Endodermal cell (in vitro differentiated cells): ENCODE results near the gene MYO19. TPM values are rescaled to one million over a fixed set of nuclear protein-coding genes. Genes with fewer than 3 reads are reported as not detected.
"Not testable (repeated sequence)": the region's sequence is repeated elsewhere in the genome, so short reads cannot be mapped to it uniquely, and the experiment has no call there.

Experiments
- DNase-seq: peaks from one replicate; pipeline ENCODE4 v3.0.0-alpha.2; 2017
- H3K27ac ChIP-seq: 2 replicates; pipeline ENCODE4 v1.5.1; 2013; ENCODE audit warnings: mild to moderate bottlenecking, low read depth, low read length, moderate library complexity
- H3K27me3 ChIP-seq: 2 replicates; pipeline ENCODE4 v1.6.1; 2013; ENCODE audit warnings: mild to moderate bottlenecking, low read length, moderate library complexity; ENCODE audit not compliant: insufficient read depth, control insufficient read depth, poor library complexity, severe bottlenecking
- H3K36me3 ChIP-seq: 2 replicates; pipeline ENCODE4 v1.7.0; 2013; ENCODE audit warnings: mild to moderate bottlenecking, low read length, moderate library complexity; ENCODE audit not compliant: control insufficient read depth, insufficient read depth
- H3K4me1 ChIP-seq: one replicate; pipeline ENCODE4 v1.7.0; 2013; ENCODE audit warnings: low read length; ENCODE audit not compliant: control insufficient read depth, insufficient read depth
- H3K4me3 ChIP-seq: 2 replicates; pipeline ENCODE4 v1.5.1; 2013; ENCODE audit warnings: mild to moderate bottlenecking, low read length, moderate library complexity
- H3K9ac ChIP-seq: 2 replicates; pipeline ENCODE4 v1.6.1; 2013; ENCODE audit warnings: mild to moderate bottlenecking, low read length, moderate library complexity; ENCODE audit not compliant: poor library complexity, severe bottlenecking; ENCODE audit errors: extremely low read depth
- H3K9me3 ChIP-seq: 2 replicates; pipeline ENCODE4 v1.6.1; 2013; ENCODE audit warnings: mild to moderate bottlenecking, low read length, moderate library complexity; ENCODE audit not compliant: control insufficient read depth
- H3K27ac Mint-ChIP-seq: 2 replicates; pipeline ENCODE4 v1.8.0; 2020; ENCODE audit warnings: mixed read lengths
- H3K27me3 Mint-ChIP-seq: 2 replicates; pipeline ENCODE4 v1.8.0; 2021; ENCODE audit warnings: mild to moderate bottlenecking, mixed read lengths; ENCODE audit not compliant: insufficient read depth
- H3K36me3 Mint-ChIP-seq: 2 replicates; pipeline ENCODE4 v1.8.0; 2020; ENCODE audit warnings: low read depth, mixed read lengths
- H3K4me1 Mint-ChIP-seq: 2 replicates; pipeline ENCODE4 v1.8.0; 2020; ENCODE audit warnings: mixed read lengths
- H3K4me3 Mint-ChIP-seq: 2 replicates; pipeline ENCODE4 v1.8.0; 2020; ENCODE audit warnings: mild to moderate bottlenecking, moderate library complexity, mixed read lengths
- H3K9me3 Mint-ChIP-seq: 2 replicates; pipeline ENCODE4 v1.8.0; 2020; ENCODE audit warnings: mild to moderate bottlenecking, mixed read lengths
- CTCF ChIP-seq: fragments of 200-600 bp; sonication (generic); conservative IDR thresholded peaks from 2 replicates; pipeline ENCODE4 v1.5.0; 2021; ENCODE audit warnings: antibody characterized with exemption, mild to moderate bottlenecking
- WGBS, 2 experiments: methylation state at CpG; one replicate each; pipeline versions ENCODE4 v1.1.5 to v1.1.7; 2013; ENCODE audit warnings: missing lambda C conversion rate in 2 of 2, mixed read lengths in 1 of 2; ENCODE audit not compliant: insufficient coverage in 1 of 2, insufficient read length in 1 of 2; 5-methylcytosine and 5-hydroxymethylcytosine counted together
- total RNA-seq, 2 donors: library from RNA; stranded (reverse); fragmentation: NEBNext Ultra II Directional in 1 of 2; extraction: Animal tissue kit (Norgen Biotek cat#: 25700) in 1 of 2; gene quantifications; 2 replicates in 1 of 2; 3 replicates in 1 of 2; pipeline ENCODE4 v1.2.1, GENCODE V29; 2021

Gene MYO19
- total RNA-seq, 2 donors from 2014 or later, result 133 to 154 TPM

DNA sequence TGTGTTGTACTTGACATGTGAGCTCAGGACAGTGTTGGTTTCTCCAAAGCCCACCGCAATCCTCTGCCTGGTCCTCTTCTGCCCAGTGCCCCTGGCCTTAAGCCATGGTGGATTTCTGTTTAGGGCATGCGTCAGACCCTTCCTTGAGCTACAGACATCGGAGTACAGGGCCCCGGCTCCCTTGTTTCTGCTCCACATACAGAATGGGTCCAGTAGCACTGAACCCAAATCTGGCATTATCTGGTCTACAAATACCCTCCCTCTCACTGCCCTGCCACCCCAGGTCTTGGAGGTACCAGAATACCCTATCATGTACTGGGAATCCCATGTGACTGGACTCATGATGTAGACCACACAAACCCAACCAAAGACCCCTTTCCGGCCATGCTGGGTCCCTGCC is 75.6 kb downstream of the MYO19 start:
- no peaks in the 10 kb centered on the region for H3K9me3 ChIP-seq
- H3K36me3 Mint-ChIP-seq, result no peaks in the 10 kb centered on the region
- 85 to 90% methylated on average over 2 to 5 of the region's 5 CpGs for WGBS, 2 experiments
- peaks cover 31% of the 10 kb centered on the region for H3K27me3 Mint-ChIP-seq
- H3K4me3 ChIP-seq, result no peak overlapping the region
- peaks cover 39% of the 10 kb centered on the region for H3K27me3 ChIP-seq
- no peak overlapping the region for H3K9ac ChIP-seq
- DNase-seq, result no peak
- no peaks in the 10 kb centered on the region for H3K9me3 Mint-ChIP-seq
- no peaks in the 10 kb centered on the region for H3K4me1 ChIP-seq
- no peak overlapping the region for H3K27ac ChIP-seq
- no peaks in the 10 kb centered on the region for H3K4me1 Mint-ChIP-seq
- TF ChIP-seq CTCF, result no peak
- H3K4me3 Mint-ChIP-seq, result no peak overlapping the region
- H3K27ac Mint-ChIP-seq, result no peak overlapping the region
- H3K36me3 ChIP-seq, result no peaks in the 10 kb centered on the region

DNA sequence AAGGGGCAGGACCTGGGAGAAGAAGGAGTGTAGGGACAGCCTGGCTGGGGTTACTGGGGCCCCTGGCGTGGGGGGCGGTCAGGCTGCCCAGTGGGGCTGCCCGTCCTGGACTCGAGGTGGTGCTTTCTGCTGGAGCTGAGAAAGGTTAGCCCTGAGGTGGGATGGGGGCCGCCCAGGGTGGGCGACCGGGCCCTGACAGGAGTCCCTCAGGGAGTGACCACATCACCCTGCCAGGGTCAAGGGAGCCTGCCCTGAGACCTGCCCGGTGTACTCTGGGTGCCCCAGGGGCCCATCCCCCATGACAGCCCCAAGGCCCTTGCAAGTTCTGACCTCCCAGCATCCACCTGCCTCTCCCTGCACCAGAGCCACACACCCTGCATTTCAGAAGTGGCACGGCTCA is 77.0 kb downstream of the MYO19 start:
- H3K4me1 ChIP-seq, H3K36me3 ChIP-seq, H3K4me3 ChIP-seq, H3K36me3 Mint-ChIP-seq, H3K9me3 ChIP-seq, H3K27ac Mint-ChIP-seq, H3K4me1 Mint-ChIP-seq, H3K9me3 Mint-ChIP-seq, DNase-seq, H3K4me3 Mint-ChIP-seq, H3K27ac ChIP-seq, H3K9ac ChIP-seq: not testable (repeated sequence)
- peaks cover 20% of the 10 kb centered on the region for H3K27me3 Mint-ChIP-seq
- 92 to 100% methylated on average over 2 to 7 of the region's 9 CpGs for WGBS, 2 experiments
- peaks cover 30% of the 10 kb centered on the region for H3K27me3 ChIP-seq

DNA sequence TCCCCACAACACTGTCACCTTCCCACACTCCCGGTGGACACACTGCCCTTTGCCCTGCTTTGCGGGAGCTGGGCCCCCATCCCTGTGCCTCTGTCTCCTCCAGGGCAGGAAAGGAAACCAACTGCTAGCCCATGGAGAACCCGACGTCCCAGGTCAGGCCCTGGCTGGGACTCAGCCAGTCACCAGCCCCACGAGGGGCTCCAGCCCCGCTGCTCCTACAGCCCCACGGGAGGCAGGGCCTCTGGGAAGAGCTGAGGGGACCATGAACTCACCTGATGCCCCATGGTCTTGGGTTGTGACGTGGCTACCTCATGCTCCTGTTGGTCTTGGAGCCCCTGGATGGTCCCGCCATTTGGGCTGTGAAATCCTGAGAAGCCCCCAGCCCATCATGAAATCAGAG is 81.8 kb downstream of the MYO19 start:
- H3K9ac ChIP-seq, H3K9me3 ChIP-seq, H3K4me3 ChIP-seq, H3K4me1 ChIP-seq, H3K27me3 Mint-ChIP-seq, H3K27ac Mint-ChIP-seq, H3K36me3 Mint-ChIP-seq, H3K4me3 Mint-ChIP-seq, H3K27ac ChIP-seq, H3K4me1 Mint-ChIP-seq, DNase-seq, H3K27me3 ChIP-seq, H3K9me3 Mint-ChIP-seq, H3K36me3 ChIP-seq: not testable (repeated sequence)
- 85 to 87% methylated on average over 6 to 9 of the region's 9 CpGs for WGBS, 2 experiments

GRCh38 chr17:36449997-36450396 is 84.7 kb downstream of the MYO19 start:
- 100% methylated on average over 6 of the region's 15 CpGs; no CpG with 5 or more reads in 1 of the 2 experiments for WGBS, 2 experiments
- H3K27me3 Mint-ChIP-seq, H3K36me3 Mint-ChIP-seq, H3K27ac Mint-ChIP-seq, H3K36me3 ChIP-seq, H3K4me3 ChIP-seq, H3K9me3 ChIP-seq, H3K9me3 Mint-ChIP-seq, H3K4me3 Mint-ChIP-seq, H3K27me3 ChIP-seq, H3K4me1 Mint-ChIP-seq, DNase-seq, H3K27ac ChIP-seq, H3K9ac ChIP-seq, H3K4me1 ChIP-seq: not testable (repeated sequence)

Other genes starting within 250 kb of the MYO19 start
- not detected for gene TBC1D3G, start 211.0 kb downstream of the MYO19 start, total RNA-seq
- gene TBC1D3H, start 146.4 kb downstream of the MYO19 start, total RNA-seq, result under 1 TPM in 1 of 2 donors, not detected in 1; 0.97 TPM
- 10 to 100 TPM; 59.6 to 67.3 TPM for gene ZNHIT3, start 48.2 kb downstream of the MYO19 start, total RNA-seq
- gene PIGW, start 119 bp upstream of the MYO19 start, total RNA-seq, result 10 to 100 TPM; 10.8 to 16.6 TPM
- 10 to 100 TPM; 56.8 to 61.6 TPM for gene GGNBP2, start 10.1 kb upstream of the MYO19 start, total RNA-seq
- gene DHRS11, start 57.0 kb upstream of the MYO19 start, total RNA-seq, result 10 to 100 TPM; 25.5 to 28.5 TPM
- gene MRM1, start 66.7 kb upstream of the MYO19 start, total RNA-seq, result 10 to 100 TPM; 10.7 to 11.4 TPM